WTC11 (cell line): ENCODE data around the gene ABCA13. TPM values are rescaled to one million over a fixed set of nuclear protein-coding genes. Genes with fewer than 3 reads are reported as not detected.

ENCODE experiments used
- ATAC-seq: fragments of 200-7000 bp; cut with Tn5 transposase; 2 replicates; pipeline ENCODE4 v1.10.0; 2021; ENCODE audit warnings: mild to moderate bottlenecking, moderate library complexity
- CTCF ChIA-PET: fragments of 300-600 bp; sonication (Branson Sonifier 250); formaldehyde crosslinking; loops from one replicate; lab custom pipeline; 2021; ENCODE audit warnings: antibody characterized with exemption; lab: Charles Lee
- POLR2A ChIA-PET: fragments of 350-600 bp; sonication (Branson Sonifier 250); formaldehyde crosslinking; loops from one replicate; lab custom pipeline; 2021; ENCODE audit warnings: antibody characterized with exemption; lab: Charles Lee
- DNase-seq: peaks from one replicate; pipeline ENCODE4 v3.0.0; 2021; ENCODE audit warnings: low spot score
- H3K27ac Mint-ChIP-seq: 2 replicates; pipeline ENCODE4 v1.8.0; 2021; ENCODE audit warnings: mixed read lengths
- H3K27me3 Mint-ChIP-seq: 2 replicates; pipeline ENCODE4 v1.8.0; 2021; ENCODE audit warnings: low read depth, mild to moderate bottlenecking, moderate library complexity, mixed read lengths
- H3K36me3 Mint-ChIP-seq: 2 replicates; pipeline ENCODE4 v1.8.0; 2021; ENCODE audit warnings: mixed read lengths
- H3K4me1 Mint-ChIP-seq: 2 replicates; pipeline ENCODE4 v1.8.0; 2022; ENCODE audit warnings: mixed read lengths
- H3K4me3 Mint-ChIP-seq: 2 replicates; pipeline ENCODE4 v1.8.0; 2021; ENCODE audit warnings: mild to moderate bottlenecking, moderate library complexity, mixed read lengths
- H3K9me3 Mint-ChIP-seq: 2 replicates; pipeline ENCODE4 v1.8.0; 2021; ENCODE audit warnings: mixed read lengths
- ATF1 ChIP-seq: sonication (generic); formaldehyde crosslinking; IDR thresholded peaks from 2 replicates; pipeline ENCODE4 v1.8.1; 2023; ENCODE audit warnings: mild to moderate bottlenecking, moderate library complexity, missing genetic modification reagents
- CBFB ChIP-seq: sonication (generic); formaldehyde crosslinking; IDR thresholded peaks from 2 replicates; pipeline ENCODE4 v1.8.1; 2022; ENCODE audit warnings: mild to moderate bottlenecking, low read depth, missing genetic modification reagents
- FOXJ3 ChIP-seq: sonication (generic); formaldehyde crosslinking; IDR thresholded peaks from 2 replicates; pipeline ENCODE4 v1.9.0; 2021; ENCODE audit warnings: missing genetic modification reagents, mild to moderate bottlenecking, borderline replicate concordance
- GTF2I ChIP-seq: fragments of 250-450 bp; sonication (Bioruptor Pico); conservative IDR thresholded peaks from 2 replicates; pipeline ENCODE4 v1.4.0; 2021; ENCODE audit warnings: mild to moderate bottlenecking
- KAT7 ChIP-seq: sonication (generic); formaldehyde crosslinking; IDR thresholded peaks from 2 replicates; pipeline ENCODE4 v1.8.1; 2023; ENCODE audit warnings: missing genetic modification reagents, mild to moderate bottlenecking, borderline replicate concordance
- NFE2L1 ChIP-seq: sonication (generic); formaldehyde crosslinking; IDR thresholded peaks from 2 replicates; pipeline ENCODE4 v1.8.1; 2023; ENCODE audit warnings: missing genetic modification reagents
- SMAD3 ChIP-seq: sonication (generic); formaldehyde crosslinking; IDR thresholded peaks from 2 replicates; pipeline ENCODE4 v1.8.0; 2022; ENCODE audit warnings: missing genetic modification reagents, mild to moderate bottlenecking, borderline replicate concordance
- TCF7 ChIP-seq: sonication (generic); formaldehyde crosslinking; IDR thresholded peaks from 2 replicates; pipeline ENCODE4 v1.8.0; 2022; ENCODE audit warnings: mild to moderate bottlenecking, low read depth, missing genetic modification reagents, moderate library complexity
- ZBTB21 ChIP-seq: sonication (generic); formaldehyde crosslinking; IDR thresholded peaks from 2 replicates; pipeline ENCODE4 v1.8.1; 2023; ENCODE audit warnings: mild to moderate bottlenecking, missing genetic modification reagents, borderline replicate concordance
- ZNF263 ChIP-seq: sonication (generic); formaldehyde crosslinking; IDR thresholded peaks from 2 replicates; pipeline ENCODE4 v1.8.1; 2022; ENCODE audit warnings: low read depth, mild to moderate bottlenecking, moderate library complexity, missing genetic modification reagents
- total RNA-seq: library from RNA; stranded (reverse); gene quantifications from 3 replicates; pipeline ENCODE4 v1.2.3, GENCODE V29; 2021
- TF ChIP-seq, protein P1 (sequence below): fragments of 250-450 bp; sonication (Bioruptor Pico); IDR thresholded peaks from 2 replicates; pipeline ENCODE4 v1.8.0; 2021; ENCODE audit warnings: mild to moderate bottlenecking
- TF ChIP-seq, protein P2 (sequence below): sonication (generic); formaldehyde crosslinking; IDR thresholded peaks from 2 replicates; pipeline ENCODE4 v1.8.0; 2022; ENCODE audit warnings: mild to moderate bottlenecking, missing genetic modification reagents
- TF ChIP-seq, protein P3 (sequence below): sonication (generic); formaldehyde crosslinking; IDR thresholded peaks from 2 replicates; pipeline ENCODE4 v1.8.1; 2023; ENCODE audit warnings: mild to moderate bottlenecking, missing genetic modification reagents, moderate library complexity
- TF ChIP-seq, protein P4 (sequence below): sonication (generic); formaldehyde crosslinking; IDR thresholded peaks from 2 replicates; pipeline ENCODE4 v1.8.0; 2022; ENCODE audit warnings: mild to moderate bottlenecking, missing genetic modification reagents
- TF ChIP-seq, protein P5 (sequence below): sonication (generic); formaldehyde crosslinking; IDR thresholded peaks from 2 replicates; pipeline ENCODE4 v1.8.1; 2023; ENCODE audit warnings: mild to moderate bottlenecking, missing genetic modification reagents, moderate library complexity
- TF ChIP-seq, protein P6 (sequence below): fragments of 200-600 bp; IDR thresholded peaks from 2 replicates; pipeline ENCODE4 v1.8.0; 2022; ENCODE audit warnings: antibody characterized with exemption

ABCA13 gene
- total RNA-seq, 1 experiment from 2014 or later: 0.04 TPM

DNA sequence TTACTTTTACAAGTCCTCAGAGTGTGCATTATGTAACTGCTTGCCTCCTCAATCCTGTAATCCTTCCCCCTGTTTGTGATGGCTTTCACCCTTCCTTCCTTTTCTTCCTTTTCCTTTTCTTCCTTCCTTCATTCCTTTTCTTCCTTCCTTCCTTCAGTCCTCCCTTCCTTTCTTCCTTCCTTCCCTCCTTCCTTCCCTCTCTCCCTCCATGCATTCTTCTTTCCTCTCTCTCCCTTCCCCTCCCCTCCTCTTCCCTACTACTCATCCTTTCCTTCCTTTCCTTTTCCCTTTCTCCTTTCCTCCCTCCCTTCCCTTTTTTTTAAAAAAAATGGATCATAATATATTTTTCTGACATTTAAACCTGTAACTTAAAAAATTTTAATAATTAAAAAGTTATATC, 22.2 kb upstream of the ABCA13 start:
- no peak for DNase-seq
- CTCF ChIA-PET: no interaction called here
- H3K4me3 Mint-ChIP-seq: no peak overlapping the region
- H3K4me1 Mint-ChIP-seq: peaks cover 49% of the 10 kb centered on the region
- no peaks in the 10 kb centered on the region; the same call in 1 of the 2 replicates for H3K27me3 Mint-ChIP-seq
- TF ChIP-seq, protein P1, sequence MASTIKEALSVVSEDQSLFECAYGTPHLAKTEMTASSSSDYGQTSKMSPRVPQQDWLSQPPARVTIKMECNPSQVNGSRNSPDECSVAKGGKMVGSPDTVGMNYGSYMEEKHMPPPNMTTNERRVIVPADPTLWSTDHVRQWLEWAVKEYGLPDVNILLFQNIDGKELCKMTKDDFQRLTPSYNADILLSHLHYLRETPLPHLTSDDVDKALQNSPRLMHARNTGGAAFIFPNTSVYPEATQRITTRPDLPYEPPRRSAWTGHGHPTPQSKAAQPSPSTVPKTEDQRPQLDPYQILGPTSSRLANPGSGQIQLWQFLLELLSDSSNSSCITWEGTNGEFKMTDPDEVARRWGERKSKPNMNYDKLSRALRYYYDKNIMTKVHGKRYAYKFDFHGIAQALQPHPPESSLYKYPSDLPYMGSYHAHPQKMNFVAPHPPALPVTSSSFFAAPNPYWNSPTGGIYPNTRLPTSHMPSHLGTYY (CRISPR knock-in tag): no peak
- TF ChIP-seq NFE2L1 (CRISPR knock-in tag) (no peak), SMAD3 (CRISPR knock-in tag) (no peak), CBFB (CRISPR knock-in tag) (no peak), FOXJ3 (CRISPR knock-in tag) (no peak)
- TF ChIP-seq, protein P2, sequence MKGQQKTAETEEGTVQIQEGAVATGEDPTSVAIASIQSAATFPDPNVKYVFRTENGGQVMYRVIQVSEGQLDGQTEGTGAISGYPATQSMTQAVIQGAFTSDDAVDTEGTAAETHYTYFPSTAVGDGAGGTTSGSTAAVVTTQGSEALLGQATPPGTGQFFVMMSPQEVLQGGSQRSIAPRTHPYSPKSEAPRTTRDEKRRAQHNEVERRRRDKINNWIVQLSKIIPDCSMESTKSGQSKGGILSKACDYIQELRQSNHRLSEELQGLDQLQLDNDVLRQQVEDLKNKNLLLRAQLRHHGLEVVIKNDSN (CRISPR knock-in tag): no peak
- TF ChIP-seq, protein P3, sequence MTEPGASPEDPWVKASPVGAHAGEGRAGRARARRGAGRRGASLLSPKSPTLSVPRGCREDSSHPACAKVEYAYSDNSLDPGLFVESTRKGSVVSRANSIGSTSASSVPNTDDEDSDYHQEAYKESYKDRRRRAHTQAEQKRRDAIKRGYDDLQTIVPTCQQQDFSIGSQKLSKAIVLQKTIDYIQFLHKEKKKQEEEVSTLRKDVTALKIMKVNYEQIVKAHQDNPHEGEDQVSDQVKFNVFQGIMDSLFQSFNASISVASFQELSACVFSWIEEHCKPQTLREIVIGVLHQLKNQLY (CRISPR knock-in tag): no peak
- TF ChIP-seq, protein P4, sequence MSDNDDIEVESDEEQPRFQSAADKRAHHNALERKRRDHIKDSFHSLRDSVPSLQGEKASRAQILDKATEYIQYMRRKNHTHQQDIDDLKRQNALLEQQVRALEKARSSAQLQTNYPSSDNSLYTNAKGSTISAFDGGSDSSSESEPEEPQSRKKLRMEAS (CRISPR knock-in tag): no peak
- POLR2A ChIA-PET: interaction anchor here (0.6 kb wide), 1 partner anchor 390 kb away, joined by 4 read pairs; no protein-coding TSS in a partner anchor
- peaks cover 36% of the 10 kb centered on the region for H3K9me3 Mint-ChIP-seq
- H3K27ac Mint-ChIP-seq: no peak overlapping the region
- peaks cover 19% of the 10 kb centered on the region for H3K36me3 Mint-ChIP-seq
- no peak for ATAC-seq

DNA sequence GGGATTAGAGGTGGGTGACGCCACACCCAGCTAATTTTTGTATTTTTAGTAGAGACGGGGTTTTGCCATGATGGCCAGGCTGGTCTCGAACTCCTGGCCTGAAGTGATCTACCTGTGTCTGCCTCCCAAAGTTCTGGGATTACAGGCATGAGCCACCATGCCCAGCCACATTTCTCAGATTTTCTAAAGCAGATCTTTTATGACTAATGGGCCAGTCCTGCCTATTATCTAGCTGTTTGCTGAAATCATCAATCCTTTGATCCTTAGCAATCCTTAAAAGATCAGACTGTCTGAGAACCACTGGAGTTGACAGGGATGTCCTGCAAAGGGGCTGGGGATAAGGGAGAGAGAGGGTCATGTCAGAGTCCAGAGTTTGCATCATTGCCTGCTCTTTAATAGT, 21.2 kb upstream of the ABCA13 start:
- H3K27me3 Mint-ChIP-seq: no peaks in the 10 kb centered on the region
- POLR2A ChIA-PET: no interaction called here
- H3K27ac Mint-ChIP-seq: no peak overlapping the region
- no peak for DNase-seq
- H3K36me3 Mint-ChIP-seq: peaks cover 9% of the 10 kb centered on the region
- TF ChIP-seq ZNF263 (no peak), ZBTB21 (CRISPR knock-in tag) (no peak), KAT7 (CRISPR knock-in tag) (no peak), GTF2I (CRISPR knock-in tag) (no peak), TCF7 (CRISPR knock-in tag) (no peak)
- TF ChIP-seq, protein P5, sequence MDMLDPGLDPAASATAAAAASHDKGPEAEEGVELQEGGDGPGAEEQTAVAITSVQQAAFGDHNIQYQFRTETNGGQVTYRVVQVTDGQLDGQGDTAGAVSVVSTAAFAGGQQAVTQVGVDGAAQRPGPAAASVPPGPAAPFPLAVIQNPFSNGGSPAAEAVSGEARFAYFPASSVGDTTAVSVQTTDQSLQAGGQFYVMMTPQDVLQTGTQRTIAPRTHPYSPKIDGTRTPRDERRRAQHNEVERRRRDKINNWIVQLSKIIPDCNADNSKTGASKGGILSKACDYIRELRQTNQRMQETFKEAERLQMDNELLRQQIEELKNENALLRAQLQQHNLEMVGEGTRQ (CRISPR knock-in tag): no peak
- TF ChIP-seq, all 79 proteins: peak for 0
- CTCF ChIA-PET: no interaction called here
- H3K9me3 Mint-ChIP-seq: peaks cover 31% of the 10 kb centered on the region
- no peak for ATAC-seq
- no peak overlapping the region for H3K4me3 Mint-ChIP-seq
- peaks cover 48% of the 10 kb centered on the region for H3K4me1 Mint-ChIP-seq

DNA sequence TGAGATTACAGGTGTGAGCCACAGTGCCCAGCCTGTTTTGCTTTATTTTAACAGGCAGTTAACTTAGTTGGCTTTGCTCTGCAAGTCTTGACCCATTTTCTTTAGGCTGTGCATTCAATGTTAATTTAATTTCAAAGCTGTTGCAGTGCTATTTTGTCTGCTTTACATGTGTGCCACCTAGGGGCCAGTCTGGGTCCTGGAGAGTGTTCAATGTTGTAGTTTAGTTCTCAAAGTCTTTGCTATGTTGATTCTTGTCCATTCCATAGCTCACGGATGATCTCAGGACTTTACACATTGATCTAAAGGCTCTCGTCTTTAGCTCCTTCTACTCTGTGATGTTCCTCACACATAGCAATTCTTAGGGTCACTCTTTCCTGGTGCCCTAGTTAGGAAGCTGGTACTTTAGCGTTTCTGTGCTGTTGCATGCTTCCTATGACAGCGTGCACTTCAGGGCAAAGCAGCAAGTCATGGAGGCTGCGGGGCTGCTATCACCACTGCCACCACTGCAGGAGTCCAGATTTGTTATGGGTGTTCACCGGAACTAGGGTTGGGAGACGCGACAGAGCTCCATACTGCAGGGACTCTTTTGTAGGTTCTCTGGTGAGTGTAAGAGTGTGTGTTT, 16.4 kb upstream of the ABCA13 start:
- H3K9me3 Mint-ChIP-seq: peaks cover 18% of the 10 kb centered on the region
- CTCF ChIA-PET: interaction anchor here (0.5 to 1.4 kb wide), 23 partner anchors 14 to 411 kb away, joined by 3 to 12 read pairs (median 4); partner anchors contain the start of gene PKD1L1
- peak; percentile 85 for ATAC-seq
- no peaks in the 10 kb centered on the region for H3K27me3 Mint-ChIP-seq
- DNase-seq: peak; percentile 40
- POLR2A ChIA-PET: interaction anchor here (0.6 to 0.7 kb wide), 2 partner anchors 86 to 143 kb away, joined by 3 to 6 read pairs; no protein-coding TSS in a partner anchor
- H3K4me1 Mint-ChIP-seq: peaks cover 10% of the 10 kb centered on the region
- TF ChIP-seq ATF1 (CRISPR knock-in tag): no peak
- TF ChIP-seq, protein P6, sequence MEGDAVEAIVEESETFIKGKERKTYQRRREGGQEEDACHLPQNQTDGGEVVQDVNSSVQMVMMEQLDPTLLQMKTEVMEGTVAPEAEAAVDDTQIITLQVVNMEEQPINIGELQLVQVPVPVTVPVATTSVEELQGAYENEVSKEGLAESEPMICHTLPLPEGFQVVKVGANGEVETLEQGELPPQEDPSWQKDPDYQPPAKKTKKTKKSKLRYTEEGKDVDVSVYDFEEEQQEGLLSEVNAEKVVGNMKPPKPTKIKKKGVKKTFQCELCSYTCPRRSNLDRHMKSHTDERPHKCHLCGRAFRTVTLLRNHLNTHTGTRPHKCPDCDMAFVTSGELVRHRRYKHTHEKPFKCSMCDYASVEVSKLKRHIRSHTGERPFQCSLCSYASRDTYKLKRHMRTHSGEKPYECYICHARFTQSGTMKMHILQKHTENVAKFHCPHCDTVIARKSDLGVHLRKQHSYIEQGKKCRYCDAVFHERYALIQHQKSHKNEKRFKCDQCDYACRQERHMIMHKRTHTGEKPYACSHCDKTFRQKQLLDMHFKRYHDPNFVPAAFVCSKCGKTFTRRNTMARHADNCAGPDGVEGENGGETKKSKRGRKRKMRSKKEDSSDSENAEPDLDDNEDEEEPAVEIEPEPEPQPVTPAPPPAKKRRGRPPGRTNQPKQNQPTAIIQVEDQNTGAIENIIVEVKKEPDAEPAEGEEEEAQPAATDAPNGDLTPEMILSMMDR: peak; percentile 40; the same call in 1 of the 2 replicates
- TF ChIP-seq, all 79 proteins: peak for 1
- H3K27ac Mint-ChIP-seq: no peak overlapping the region
- H3K4me3 Mint-ChIP-seq: no peak overlapping the region
- H3K36me3 Mint-ChIP-seq: peaks cover 5% of the 10 kb centered on the region
